ENCODE measurements around the gene USP14. TPM values are rescaled to one million over a fixed set of nuclear protein-coding genes. Genes with fewer than 3 reads are reported as not detected.

The USP14 gene
- polyA plus RNA-seq, 2 of the 4 experiments (the other 2 are of a cell fraction): 50.6 to 83.9 TPM

DNA sequence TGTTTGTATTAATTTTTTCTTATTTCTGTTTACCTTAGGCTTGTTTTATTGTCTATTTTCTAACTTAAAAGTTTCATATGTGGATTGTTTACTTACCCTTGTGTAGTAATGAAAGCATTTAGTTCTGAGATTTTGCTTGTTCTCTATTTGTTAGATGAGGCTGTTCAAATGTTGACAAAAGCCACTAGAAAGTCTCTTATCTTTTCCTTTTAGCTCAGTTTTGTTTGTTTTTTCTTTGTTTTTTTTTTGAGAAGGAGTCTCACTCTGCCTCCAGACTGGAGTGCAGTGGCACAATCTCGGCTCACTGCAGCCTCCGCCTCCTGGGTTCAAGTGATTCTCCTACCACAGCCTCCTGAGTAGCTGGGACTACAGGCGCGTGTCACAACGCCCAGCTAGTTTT lies 30.9 kb downstream of the USP14 start (continued):
- TF ChIP-seq, protein P1, sequence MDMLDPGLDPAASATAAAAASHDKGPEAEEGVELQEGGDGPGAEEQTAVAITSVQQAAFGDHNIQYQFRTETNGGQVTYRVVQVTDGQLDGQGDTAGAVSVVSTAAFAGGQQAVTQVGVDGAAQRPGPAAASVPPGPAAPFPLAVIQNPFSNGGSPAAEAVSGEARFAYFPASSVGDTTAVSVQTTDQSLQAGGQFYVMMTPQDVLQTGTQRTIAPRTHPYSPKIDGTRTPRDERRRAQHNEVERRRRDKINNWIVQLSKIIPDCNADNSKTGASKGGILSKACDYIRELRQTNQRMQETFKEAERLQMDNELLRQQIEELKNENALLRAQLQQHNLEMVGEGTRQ (IDR thresholded peaks at IDR 0.05): no peak
- no peak for TF ChIP-seq SMC3 (IDR thresholded peaks at IDR 0.05)

DNA sequence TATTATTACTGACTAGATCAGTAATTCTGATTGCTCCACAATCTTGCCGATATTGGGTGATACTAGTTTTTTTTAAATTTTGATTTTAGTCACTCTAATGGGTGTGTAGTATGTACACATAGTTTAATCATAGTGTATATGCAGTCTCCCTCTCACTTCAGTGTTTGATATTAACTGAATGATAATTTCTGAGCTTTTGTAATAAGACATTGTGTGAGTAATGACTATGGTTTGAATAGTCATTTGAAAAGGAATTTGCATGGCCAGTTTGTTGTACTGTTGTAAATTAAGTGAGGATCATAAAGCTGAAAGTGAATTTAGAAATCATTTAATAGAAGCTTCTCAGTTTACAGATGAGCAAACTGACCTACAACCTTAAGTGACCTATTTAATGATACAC lies 33.4 kb downstream of the USP14 start:
- DNase-seq (ENCODE audit: low read depth in 1 of 2, low spot score in 1 of 2) (no peak), FAIRE-seq (no peak), ATAC-seq (no peak)
- H3K4me2 ChIP-seq: no peak overlapping the region
- peaks cover 13% of the 10 kb centered on the region; the same call in 2 of the 3 replicates for H3K4me1 ChIP-seq
- WGBS (ENCODE audit: missing lambda C conversion rate): 92% methylated on average over 1 of the region's 1 CpG
- no peaks in the 10 kb centered on the region for H3K9me3 ChIP-seq
- ChIA-PET POLR2A (no interaction called here), CTCF (interaction anchor here (0.6 kb wide), 1 partner anchor 19 kb away, joined by 4 read pairs; no protein-coding TSS in a partner anchor)
- H3K27ac ChIP-seq: no peak overlapping the region
- no peak overlapping the region for H3K4me3 ChIP-seq
- TF ChIP-seq, protein P2, sequence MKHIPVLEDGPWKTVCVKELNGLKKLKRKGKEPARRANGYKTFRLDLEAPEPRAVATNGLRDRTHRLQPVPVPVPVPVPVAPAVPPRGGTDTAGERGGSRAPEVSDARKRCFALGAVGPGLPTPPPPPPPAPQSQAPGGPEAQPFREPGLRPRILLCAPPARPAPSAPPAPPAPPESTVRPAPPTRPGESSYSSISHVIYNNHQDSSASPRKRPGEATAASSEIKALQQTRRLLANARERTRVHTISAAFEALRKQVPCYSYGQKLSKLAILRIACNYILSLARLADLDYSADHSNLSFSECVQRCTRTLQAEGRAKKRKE (CRISPR knock-in tag; IDR thresholded peaks at IDR 0.05; ENCODE audit: low read depth): no peak
- TF ChIP-seq EHF (CRISPR knock-in tag; IDR thresholded peaks at IDR 0.05) (no peak), NR3C1 (IDR thresholded peaks at IDR 0.05) (no peak), FOXS1 (CRISPR knock-in tag; IDR thresholded peaks at IDR 0.05) (no peak), ESRRA (IDR thresholded peaks at IDR 0.05; ENCODE audit: borderline replicate concordance, low read length) (no peak), MAFK (IDR thresholded peaks at IDR 0.05; ENCODE audit: partially characterized antibody) (no peak), CBX2 (IDR thresholded peaks at IDR 0.05; ENCODE audit: borderline replicate concordance, low read depth) (no peak), HOXB13 (CRISPR knock-in tag; IDR thresholded peaks at IDR 0.05; ENCODE audit: low read depth) (no peak), JUN (IDR thresholded peaks at IDR 0.05) (no peak)
- TF ChIP-seq, protein P1 (IDR thresholded peaks at IDR 0.05): no peak
- TF ChIP-seq, protein P3, sequence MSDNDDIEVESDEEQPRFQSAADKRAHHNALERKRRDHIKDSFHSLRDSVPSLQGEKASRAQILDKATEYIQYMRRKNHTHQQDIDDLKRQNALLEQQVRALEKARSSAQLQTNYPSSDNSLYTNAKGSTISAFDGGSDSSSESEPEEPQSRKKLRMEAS (IDR thresholded peaks at IDR 0.05): no peak

DNA sequence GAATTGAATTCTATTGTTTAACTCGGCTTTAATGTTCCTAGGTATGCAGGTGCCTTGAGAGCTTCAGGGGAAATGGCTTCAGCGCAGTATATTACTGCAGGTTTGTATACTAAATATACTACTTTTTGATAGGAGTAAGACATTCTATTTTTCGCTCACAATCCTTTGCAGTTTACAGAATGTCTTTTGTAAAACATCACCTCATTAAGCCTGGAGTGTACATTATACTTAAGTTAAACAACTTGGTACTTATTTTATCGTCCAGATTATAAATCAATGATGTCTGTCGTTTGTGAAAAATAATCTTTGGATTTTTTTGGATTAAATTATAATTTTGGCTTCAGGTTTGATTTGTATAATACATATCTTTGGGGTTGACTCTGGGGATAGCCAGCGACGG lies 34.4 kb downstream of the USP14 start:
- Histone ChIP-seq H3K9me3 (no peaks in the 10 kb centered on the region), H3K27ac (no peak overlapping the region), H3K4me2 (no peak overlapping the region), H3K4me1 (peaks cover 13% of the 10 kb centered on the region; the same call in 2 of the 3 replicates), H3K4me3 (no peak overlapping the region)
- ATAC-seq (no peak), DNase-seq (ENCODE audit: low read depth in 1 of 2, low spot score in 1 of 2) (no peak), FAIRE-seq (no peak)
- ChIA-PET POLR2A (no interaction called here), CTCF (no interaction called here)
- TF ChIP-seq GATA3 (IDR thresholded peaks at IDR 0.05; ENCODE audit: borderline replicate concordance): no peak
- TF ChIP-seq, protein P1 (IDR thresholded peaks at IDR 0.05): no peak
- no peak for TF ChIP-seq CHD4 (IDR thresholded peaks at IDR 0.05; ENCODE audit: borderline replicate concordance)
- no peak for TF ChIP-seq JUNB (IDR thresholded peaks at IDR 0.05)
- TF ChIP-seq, protein P4, sequence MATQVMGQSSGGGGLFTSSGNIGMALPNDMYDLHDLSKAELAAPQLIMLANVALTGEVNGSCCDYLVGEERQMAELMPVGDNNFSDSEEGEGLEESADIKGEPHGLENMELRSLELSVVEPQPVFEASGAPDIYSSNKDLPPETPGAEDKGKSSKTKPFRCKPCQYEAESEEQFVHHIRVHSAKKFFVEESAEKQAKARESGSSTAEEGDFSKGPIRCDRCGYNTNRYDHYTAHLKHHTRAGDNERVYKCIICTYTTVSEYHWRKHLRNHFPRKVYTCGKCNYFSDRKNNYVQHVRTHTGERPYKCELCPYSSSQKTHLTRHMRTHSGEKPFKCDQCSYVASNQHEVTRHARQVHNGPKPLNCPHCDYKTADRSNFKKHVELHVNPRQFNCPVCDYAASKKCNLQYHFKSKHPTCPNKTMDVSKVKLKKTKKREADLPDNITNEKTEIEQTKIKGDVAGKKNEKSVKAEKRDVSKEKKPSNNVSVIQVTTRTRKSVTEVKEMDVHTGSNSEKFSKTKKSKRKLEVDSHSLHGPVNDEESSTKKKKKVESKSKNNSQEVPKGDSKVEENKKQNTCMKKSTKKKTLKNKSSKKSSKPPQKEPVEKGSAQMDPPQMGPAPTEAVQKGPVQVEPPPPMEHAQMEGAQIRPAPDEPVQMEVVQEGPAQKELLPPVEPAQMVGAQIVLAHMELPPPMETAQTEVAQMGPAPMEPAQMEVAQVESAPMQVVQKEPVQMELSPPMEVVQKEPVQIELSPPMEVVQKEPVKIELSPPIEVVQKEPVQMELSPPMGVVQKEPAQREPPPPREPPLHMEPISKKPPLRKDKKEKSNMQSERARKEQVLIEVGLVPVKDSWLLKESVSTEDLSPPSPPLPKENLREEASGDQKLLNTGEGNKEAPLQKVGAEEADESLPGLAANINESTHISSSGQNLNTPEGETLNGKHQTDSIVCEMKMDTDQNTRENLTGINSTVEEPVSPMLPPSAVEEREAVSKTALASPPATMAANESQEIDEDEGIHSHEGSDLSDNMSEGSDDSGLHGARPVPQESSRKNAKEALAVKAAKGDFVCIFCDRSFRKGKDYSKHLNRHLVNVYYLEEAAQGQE (IDR thresholded peaks at IDR 0.05): no peak
- no peak for TF ChIP-seq RARB (CRISPR knock-in tag; IDR thresholded peaks at IDR 0.05)
- TF ChIP-seq EHF (CRISPR knock-in tag; IDR thresholded peaks at IDR 0.05): no peak
- no peak for TF ChIP-seq HOXA7 (CRISPR knock-in tag; IDR thresholded peaks at IDR 0.05)
- TF ChIP-seq JUN (IDR thresholded peaks at IDR 0.05): no peak
- no peak for TF ChIP-seq CBX8 (IDR thresholded peaks at IDR 0.05)
- 94% methylated on average over 7 of the region's 7 CpGs for WGBS (ENCODE audit: missing lambda C conversion rate)
